Effector memory CD4-positive, alpha-beta T cell (primary cell): ENCODE results near the gene KRT8.
"Not testable (repeated sequence)": the region's sequence is repeated elsewhere in the genome, so short reads cannot be mapped to it uniquely, and the experiment has no call there.

Source experiments
- DNase-seq, 3 donors: peaks; one replicate each; pipeline ENCODE4 v3.0.0-alpha.2; 2020
- H3K27ac ChIP-seq: 2 replicates; pipeline ENCODE4 v1.7.0; 2013; ENCODE audit warnings: mild to moderate bottlenecking, low read length, moderate library complexity; ENCODE audit not compliant: insufficient read depth, poor library complexity, severe bottlenecking
- H3K27me3 ChIP-seq: replicated peaks from 2 replicates; pipeline ENCODE4 v1.7.0; 2013; ENCODE audit warnings: mild to moderate bottlenecking, low read length; ENCODE audit not compliant: insufficient read depth, control insufficient read depth, poor library complexity, severe bottlenecking
- H3K36me3 ChIP-seq: 2 replicates; pipeline ENCODE4 v1.7.0; 2013; ENCODE audit warnings: mild to moderate bottlenecking, low read length, moderate library complexity; ENCODE audit not compliant: control insufficient read depth, insufficient read depth
- H3K4me1 ChIP-seq: 2 replicates; pipeline ENCODE4 v1.7.0; 2013; ENCODE audit warnings: low read length, mild to moderate bottlenecking; ENCODE audit not compliant: control insufficient read depth, insufficient read depth, poor library complexity, severe bottlenecking
- H3K4me3 ChIP-seq: 2 replicates; pipeline ENCODE4 v1.7.0; 2013; ENCODE audit warnings: low read length, low read depth, mild to moderate bottlenecking; ENCODE audit not compliant: insufficient read depth, poor library complexity, severe bottlenecking
- H3K9me3 ChIP-seq: 2 replicates; pipeline ENCODE4 v1.7.0; 2013; ENCODE audit warnings: mild to moderate bottlenecking, low read length, moderate library complexity; ENCODE audit not compliant: control insufficient read depth
- total RNA-seq, 3 donors: gene quantifications; one replicate each; lab custom pipeline; 2026; lab: John Stamatoyannopoulos, UW

Gene KRT8
- total RNA-seq = 0 to 0.77 (median 0.35) reads per million in 3 donors

- DNase-seq, H3K27me3 ChIP-seq, H3K4me1 ChIP-seq, H3K4me3 ChIP-seq, H3K27ac ChIP-seq, H3K36me3 ChIP-seq, H3K9me3 ChIP-seq: not testable (repeated sequence)
These were observed at the start of gene KRT8 for GRCh38 chr12:52904509-52905300. TSS of gene KRT8 (minus strand) at chr12:52905076. CDS start at chr12:52904981, 95 bp downstream.

- Histone ChIP-seq H3K9me3 (no peaks in the 10 kb centered on the region), H3K27me3 (no peaks in the 10 kb centered on the region), H3K4me1 (peaks cover 8% of the 10 kb centered on the region), H3K36me3 (no peaks in the 10 kb centered on the region), H3K27ac (no peak overlapping the region), H3K4me3 (no peak overlapping the region)
- DNase-seq = no peak
These were observed 48.4 kb upstream of the KRT8 start for GRCh38 chr12:52953181-52953841.

DNA sequence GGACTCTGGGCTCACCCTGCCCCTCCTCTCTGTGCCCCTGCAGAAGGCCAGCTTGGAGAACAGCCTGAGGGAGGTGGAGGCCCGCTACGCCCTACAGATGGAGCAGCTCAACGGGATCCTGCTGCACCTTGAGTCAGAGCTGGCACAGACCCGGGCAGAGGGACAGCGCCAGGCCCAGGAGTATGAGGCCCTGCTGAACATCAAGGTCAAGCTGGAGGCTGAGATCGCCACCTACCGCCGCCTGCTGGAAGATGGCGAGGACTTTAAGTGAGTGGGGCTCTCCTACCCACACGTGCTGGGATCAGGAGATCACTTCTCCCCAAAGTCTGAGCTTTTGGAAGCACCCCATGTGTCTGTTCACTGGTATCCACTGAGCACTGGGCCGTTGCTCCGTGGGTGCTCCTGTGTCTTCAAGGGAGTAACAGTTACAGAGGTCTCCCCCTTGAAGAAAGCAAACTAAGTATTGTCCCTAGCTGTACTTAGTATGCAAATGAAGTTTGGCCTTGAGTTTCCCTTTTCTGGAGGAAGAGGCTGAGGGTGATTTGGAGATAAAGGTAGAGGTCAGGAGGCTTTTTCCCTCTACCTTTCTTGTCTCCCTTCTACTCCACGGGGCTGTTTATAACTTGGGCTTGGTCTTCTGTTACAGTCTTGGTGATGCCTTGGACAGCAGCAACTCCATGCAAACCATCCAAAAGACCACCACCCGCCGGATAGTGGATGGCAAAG, 47.4 kb upstream of the KRT8 start:
- Histone ChIP-seq H3K36me3 (no peaks in the 10 kb centered on the region), H3K27ac (no peak overlapping the region), H3K4me1 (peaks cover 8% of the 10 kb centered on the region), H3K9me3 (no peaks in the 10 kb centered on the region), H3K4me3 (no peak overlapping the region), H3K27me3 (no peaks in the 10 kb centered on the region)
- no peak for DNase-seq

DNA sequence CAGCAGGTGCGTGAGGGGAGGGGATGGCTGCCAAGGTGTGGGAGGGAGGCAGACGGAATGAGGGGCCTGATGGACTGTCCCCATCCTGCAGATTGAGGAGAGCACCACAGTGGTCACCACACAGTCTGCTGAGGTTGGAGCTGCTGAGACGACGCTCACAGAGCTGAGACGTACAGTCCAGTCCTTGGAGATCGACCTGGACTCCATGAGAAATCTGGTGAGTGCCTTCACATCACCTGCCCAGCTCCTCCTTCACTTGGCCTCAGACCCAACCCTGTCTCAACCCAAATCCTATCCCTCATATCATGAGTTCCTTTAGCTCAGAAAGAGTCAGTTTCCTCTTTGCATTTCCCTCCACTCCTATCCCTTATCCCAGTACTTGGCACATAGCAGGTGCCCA, 46.8 kb upstream of the KRT8 start:
- Histone ChIP-seq H3K9me3 (no peaks in the 10 kb centered on the region), H3K27me3 (no peaks in the 10 kb centered on the region), H3K27ac (no peak overlapping the region), H3K36me3 (no peaks in the 10 kb centered on the region), H3K4me1 (peaks cover 8% of the 10 kb centered on the region), H3K4me3 (no peak overlapping the region)
- DNase-seq = no peak

DNA sequence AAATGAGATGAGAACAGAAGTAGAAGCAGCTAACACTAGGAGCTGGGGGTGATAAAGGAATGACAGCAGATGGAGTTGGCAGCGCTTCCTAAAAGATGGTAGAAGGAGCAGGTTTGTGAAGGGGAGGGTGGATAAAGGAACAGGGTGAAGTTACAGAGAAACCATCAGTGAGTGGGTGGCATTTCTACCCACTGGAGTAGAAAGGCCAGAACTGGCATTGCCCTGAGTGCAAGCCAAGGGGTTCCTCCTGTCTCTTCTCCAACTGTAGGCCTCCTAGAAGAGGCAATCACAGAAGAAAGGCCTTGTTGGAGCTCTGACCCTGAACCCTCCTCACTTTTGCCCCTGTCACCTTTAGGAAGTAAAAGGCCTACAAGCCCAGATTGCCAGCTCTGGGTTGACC, 46.2 kb upstream of the KRT8 start:
- Histone ChIP-seq H3K27me3 (no peaks in the 10 kb centered on the region), H3K9me3 (no peaks in the 10 kb centered on the region), H3K4me1 (peaks cover 8% of the 10 kb centered on the region), H3K4me3 (no peak overlapping the region), H3K36me3 (no peaks in the 10 kb centered on the region), H3K27ac (no peak overlapping the region)
- no peak for DNase-seq

DNA sequence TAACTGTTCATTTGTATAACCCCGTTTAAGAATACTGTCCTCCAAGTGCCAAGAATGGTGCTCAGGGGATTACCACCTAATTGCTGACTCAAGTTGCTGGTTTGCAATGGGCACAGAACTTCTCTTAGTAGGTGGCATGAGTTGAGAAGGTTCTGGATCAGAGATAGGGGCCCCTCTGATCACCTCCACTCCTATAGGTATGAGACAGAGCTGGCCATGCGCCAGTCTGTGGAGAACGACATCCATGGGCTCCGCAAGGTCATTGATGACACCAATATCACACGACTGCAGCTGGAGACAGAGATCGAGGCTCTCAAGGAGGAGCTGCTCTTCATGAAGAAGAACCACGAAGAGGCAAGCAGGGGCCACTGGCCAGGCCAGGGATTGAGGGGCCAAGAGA, 45.7 kb upstream of the KRT8 start:
- DNase-seq = no peak
- no peaks in the 10 kb centered on the region for H3K27me3 ChIP-seq
- H3K36me3 ChIP-seq = no peaks in the 10 kb centered on the region
- no peak overlapping the region for H3K4me3 ChIP-seq
- H3K9me3 ChIP-seq = no peaks in the 10 kb centered on the region
- H3K4me1 ChIP-seq = peaks cover 8% of the 10 kb centered on the region
- no peak overlapping the region for H3K27ac ChIP-seq

DNA sequence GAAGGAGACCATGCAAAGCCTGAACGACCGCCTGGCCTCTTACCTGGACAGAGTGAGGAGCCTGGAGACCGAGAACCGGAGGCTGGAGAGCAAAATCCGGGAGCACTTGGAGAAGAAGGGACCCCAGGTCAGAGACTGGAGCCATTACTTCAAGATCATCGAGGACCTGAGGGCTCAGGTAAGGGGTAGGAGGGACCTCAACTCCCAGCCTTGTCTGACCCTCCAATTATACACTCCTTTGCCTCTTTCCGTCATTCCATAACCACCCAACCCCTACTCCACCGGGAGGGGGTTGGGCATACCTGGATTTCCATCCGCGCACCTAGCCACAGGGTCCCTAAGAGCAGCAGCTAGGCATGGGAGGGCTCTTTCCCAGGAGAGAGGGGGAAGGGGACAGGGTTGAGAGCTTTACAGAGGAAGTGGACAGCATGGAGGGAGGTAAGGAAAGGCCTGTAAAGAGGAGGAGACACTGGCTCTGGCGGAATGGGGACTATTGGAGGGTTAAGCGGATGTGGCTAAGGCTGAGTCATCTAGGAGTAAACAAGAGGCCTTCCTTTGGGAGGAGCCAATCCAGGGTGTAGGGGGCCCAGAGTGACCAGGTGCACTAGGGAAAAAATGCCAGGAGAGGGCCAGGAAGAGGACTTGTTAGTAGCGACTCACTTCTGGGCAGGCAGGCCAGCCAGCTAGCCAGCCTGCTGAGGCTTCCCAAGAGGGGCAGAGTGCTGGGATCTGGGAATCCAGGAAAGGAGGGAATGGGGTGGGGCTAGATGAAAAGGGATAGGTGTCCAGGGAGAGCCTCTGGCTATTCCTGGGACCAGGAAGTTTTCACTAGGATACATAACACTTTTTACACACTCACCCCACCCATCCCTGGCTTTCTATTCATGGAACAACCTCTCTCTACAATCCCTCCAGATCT, 44.8 kb upstream of the KRT8 start:
- Histone ChIP-seq H3K9me3 (no peaks in the 10 kb centered on the region), H3K4me3 (peak overlapping the region; percentile 66), H3K4me1 (peaks cover 8% of the 10 kb centered on the region), H3K27ac (no peak overlapping the region), H3K36me3 (no peaks in the 10 kb centered on the region), H3K27me3 (no peaks in the 10 kb centered on the region)
- DNase-seq = no peak

DNA sequence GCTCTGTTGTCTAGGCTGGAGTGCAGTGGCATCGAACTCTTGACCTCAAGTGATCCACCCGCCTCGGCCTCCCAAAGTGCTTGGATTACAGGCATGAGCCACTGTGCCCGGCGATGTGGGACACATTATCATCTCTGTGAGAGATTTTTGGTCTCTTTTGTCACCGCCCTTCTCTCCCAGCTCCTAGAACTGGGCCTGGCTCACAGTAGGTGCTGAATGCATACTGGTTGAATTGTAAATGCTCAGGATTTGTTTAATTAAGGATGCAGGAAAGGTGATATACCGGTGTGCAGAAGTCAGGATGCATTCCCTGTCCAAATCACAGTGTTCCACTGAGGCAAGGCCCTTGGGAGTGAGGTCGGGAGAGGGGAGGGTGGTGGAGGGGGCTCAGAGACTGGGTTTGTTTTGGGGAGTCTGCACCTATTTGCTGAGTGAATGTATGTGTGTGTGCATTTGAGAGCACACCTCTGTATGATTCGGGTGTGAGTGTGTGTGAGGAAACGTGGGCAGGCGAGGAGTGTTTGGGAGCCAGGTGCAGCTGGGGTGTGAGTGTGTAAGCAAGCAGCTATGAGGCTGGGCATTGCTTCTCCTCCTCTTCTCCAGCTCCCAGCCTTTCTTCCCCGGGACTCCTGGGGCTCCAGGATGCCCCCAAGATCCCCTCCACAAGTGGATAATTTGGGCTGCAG, 43.0 kb upstream of the KRT8 start:
- no peaks in the 10 kb centered on the region for H3K27me3 ChIP-seq
- no peaks in the 10 kb centered on the region for H3K9me3 ChIP-seq
- DNase-seq = no peak
- no peak overlapping the region for H3K27ac ChIP-seq
- peaks cover 8% of the 10 kb centered on the region for H3K4me1 ChIP-seq
- no peak overlapping the region for H3K4me3 ChIP-seq
- no peaks in the 10 kb centered on the region for H3K36me3 ChIP-seq
